Loucy (cell line): Measurements from ENCODE around the gene SLC35G3.

Source experiments
- CTCF ChIP-seq: fragments of 200-600 bp; sonication (generic); conservative IDR thresholded peaks from 2 replicates; pipeline ENCODE4 v1.5.1; 2014; ENCODE audit warnings: mild to moderate bottlenecking, antibody characterized with exemption, low read length
- EZH2phosphoT487 ChIP-seq: fragments of 200-600 bp; IDR thresholded peaks from 2 replicates; pipeline ENCODE4 v1.6.1; 2018; ENCODE audit warnings: antibody characterized with exemption, mild to moderate bottlenecking, moderate library complexity, borderline replicate concordance

GRCh38 chr17:35217107-35217506, 22.9 kb upstream of the SLC35G3 start:
- TF ChIP-seq CTCF (no peak), EZH2phosphoT487 (no peak)
